ENCODE results near the gene ATRN.

Gene ATRN

DNA sequence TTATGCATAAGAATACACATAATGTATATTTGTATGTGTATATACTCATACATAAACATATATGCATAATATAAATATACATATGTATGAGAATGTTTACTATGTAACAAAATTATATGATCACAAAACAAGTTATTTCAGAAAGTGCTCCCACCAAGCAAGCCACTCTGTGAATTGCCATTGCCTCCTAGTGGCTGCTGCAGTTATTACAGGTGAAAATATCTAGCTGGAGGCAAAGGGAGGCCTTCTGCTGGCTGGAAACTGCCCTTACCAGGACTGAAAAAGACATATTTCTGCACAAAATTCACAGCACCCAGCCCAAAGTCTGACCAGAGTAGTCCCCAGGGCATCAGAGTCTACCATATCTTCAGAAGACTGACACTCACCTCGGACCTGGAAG is 225.4 kb downstream of the ATRN start:
- Mint-ChIP-seq H3K36me3 (ENCODE audit: low read depth) (no peaks in the 10 kb centered on the region), H3K27me3 (ENCODE audit: low read depth) (no peaks in the 10 kb centered on the region), H3K9me3 (no peaks in the 10 kb centered on the region), H3K27ac (no peak overlapping the region), H3K4me3 (no peak overlapping the region), H3K4me1 (ENCODE audit: low read depth) (no peaks in the 10 kb centered on the region)

DNA sequence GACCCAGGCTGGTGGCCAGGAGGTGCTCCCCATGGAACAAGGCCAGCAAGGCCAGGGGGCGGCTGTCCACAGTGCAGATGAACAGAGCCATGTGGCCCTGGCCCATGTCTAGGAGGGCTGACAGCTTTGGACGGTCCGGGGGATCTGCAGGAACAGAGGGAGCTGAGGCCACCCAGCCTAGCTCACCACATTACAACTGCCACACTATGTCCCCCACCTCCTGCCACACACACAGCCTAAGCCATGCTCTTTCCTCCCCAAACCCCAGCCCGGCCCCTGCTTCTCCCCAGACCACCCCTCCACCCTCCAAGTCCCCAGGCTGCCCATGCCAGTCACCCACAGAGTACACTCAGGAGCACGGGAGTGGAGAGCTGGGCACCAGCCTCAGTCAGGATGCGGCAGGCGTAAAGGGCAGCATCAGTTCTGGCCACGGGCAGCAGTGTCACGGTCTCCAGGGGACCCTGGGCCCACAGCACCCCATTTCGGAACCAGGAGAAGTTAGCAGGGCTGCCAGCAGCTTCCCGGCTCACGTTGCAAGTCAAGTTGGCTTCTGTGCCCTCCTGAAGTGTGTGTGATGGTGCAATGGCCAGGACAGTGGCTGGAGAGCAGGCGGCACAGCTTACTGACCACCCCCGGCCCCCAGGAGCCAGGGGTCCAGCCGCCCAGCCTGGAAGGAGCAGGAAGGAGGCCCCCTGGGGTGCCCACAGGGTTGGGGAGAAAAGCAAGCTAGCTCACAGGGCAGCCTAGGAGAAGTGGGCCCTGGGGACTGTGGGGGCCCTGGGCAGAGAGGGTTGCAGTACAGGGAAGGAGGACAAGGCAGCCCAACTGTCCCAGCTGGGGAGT is 226.1 kb downstream of the ATRN start:
- no peaks in the 10 kb centered on the region for H3K4me1 Mint-ChIP-seq (ENCODE audit: low read depth)
- no peak overlapping the region for H3K27ac Mint-ChIP-seq
- no peaks in the 10 kb centered on the region for H3K9me3 Mint-ChIP-seq
- no peak overlapping the region for H3K4me3 Mint-ChIP-seq
- H3K36me3 Mint-ChIP-seq (ENCODE audit: low read depth): no peaks in the 10 kb centered on the region
- H3K27me3 Mint-ChIP-seq (ENCODE audit: low read depth): no peaks in the 10 kb centered on the region

DNA sequence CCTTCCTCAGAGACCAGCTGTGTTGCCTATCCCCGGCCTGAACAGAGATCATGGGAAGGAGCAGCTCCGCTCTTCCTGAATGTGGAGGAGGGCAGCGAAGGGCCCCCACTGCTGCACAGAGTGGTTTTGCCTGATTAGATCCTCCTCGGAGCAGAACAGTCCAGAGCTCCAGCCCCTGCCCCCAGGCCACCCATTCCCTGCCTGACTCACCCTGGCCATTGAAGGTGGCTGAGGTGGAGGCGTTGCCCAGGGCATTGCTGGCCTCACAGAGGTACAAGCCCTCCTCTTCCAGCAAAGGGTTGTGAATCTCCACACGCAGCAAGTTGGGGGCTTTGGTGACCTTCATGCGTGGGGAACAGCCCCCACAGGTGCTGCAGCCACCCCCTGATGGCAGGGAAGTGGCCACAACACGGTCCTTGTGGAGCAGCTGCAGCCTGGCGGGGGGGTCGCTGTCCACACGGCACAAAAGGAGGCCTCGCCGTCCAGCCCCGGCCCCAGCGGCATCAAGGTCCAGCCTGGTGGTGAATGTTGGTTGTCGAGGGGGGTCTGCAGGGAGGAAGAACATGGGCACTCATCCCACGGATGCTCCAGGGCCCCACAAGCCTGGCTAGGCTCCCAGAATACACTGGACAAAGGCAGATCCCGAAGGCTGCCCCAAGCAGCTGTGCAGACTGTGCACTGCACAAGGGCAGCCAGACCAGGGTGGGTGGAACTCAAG is 226.9 kb downstream of the ATRN start:
- Mint-ChIP-seq H3K27me3 (ENCODE audit: low read depth) (no peaks in the 10 kb centered on the region), H3K36me3 (ENCODE audit: low read depth) (no peaks in the 10 kb centered on the region), H3K4me3 (no peak overlapping the region), H3K27ac (no peak overlapping the region), H3K4me1 (ENCODE audit: low read depth) (no peaks in the 10 kb centered on the region), H3K9me3 (no peaks in the 10 kb centered on the region)

DNA sequence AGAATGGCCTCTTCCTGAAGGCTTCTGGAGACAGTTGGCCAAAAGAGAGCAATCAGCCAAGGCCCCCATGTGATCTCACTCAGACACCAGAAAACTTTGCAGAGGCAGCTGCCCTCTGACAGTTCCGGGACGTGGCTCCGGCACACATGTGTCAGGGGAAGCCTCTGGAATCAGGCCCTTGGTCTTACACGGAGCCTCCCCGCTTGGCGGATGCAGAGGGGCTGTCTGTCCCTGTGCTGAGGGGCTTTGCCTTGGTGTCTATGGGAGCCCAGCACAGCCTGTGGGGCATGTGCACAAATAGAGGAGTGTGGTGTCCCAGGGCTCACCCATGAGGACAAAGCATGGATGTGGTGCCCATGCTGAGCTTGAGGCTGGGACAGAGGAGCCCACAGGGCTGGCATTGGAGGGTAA is 227.8 kb downstream of the ATRN start:
- H3K36me3 Mint-ChIP-seq (ENCODE audit: low read depth): no peaks in the 10 kb centered on the region
- H3K4me1 Mint-ChIP-seq (ENCODE audit: low read depth): no peaks in the 10 kb centered on the region
- H3K4me3 Mint-ChIP-seq: no peak overlapping the region
- no peaks in the 10 kb centered on the region for H3K27me3 Mint-ChIP-seq (ENCODE audit: low read depth)
- H3K27ac Mint-ChIP-seq: no peak overlapping the region
- no peaks in the 10 kb centered on the region for H3K9me3 Mint-ChIP-seq

DNA sequence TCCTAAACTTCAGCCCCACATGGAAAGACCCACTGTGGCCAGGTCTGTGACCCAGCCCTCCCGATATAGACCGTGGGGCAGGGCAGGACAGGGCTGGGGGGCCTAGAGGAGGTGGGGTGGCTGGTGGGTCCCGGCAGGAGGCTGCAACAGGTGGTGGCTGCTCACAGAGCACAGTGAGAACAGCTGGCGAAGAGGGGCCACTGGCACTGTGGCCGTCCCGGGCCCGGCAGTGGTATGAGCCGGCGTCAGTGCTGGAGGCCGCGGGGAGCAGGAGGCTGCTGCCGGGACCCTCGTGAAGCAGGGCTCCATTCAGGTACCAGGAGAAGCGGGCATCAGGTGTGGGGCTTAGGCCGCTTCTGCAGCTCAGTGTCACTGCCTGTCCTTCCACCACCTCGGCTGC is 228.2 kb downstream of the ATRN start:
- Mint-ChIP-seq H3K36me3 (ENCODE audit: low read depth) (no peaks in the 10 kb centered on the region), H3K4me1 (ENCODE audit: low read depth) (no peaks in the 10 kb centered on the region), H3K27me3 (ENCODE audit: low read depth) (no peaks in the 10 kb centered on the region), H3K4me3 (no peak overlapping the region), H3K9me3 (no peaks in the 10 kb centered on the region), H3K27ac (no peak overlapping the region)

All from T-helper 1 cell treated with Interleukin-12 subunit alpha and Interleukin-12 subunit beta and Interleukin-4 antibody, amounts not matched to agents 30 μg/mL and 1 μg/mL, for 36 hours (primary cell).